NCI-H460 (cell line): ENCODE results near the gene PXDN. TPM values are rescaled to one million over a fixed set of nuclear protein-coding genes. Genes with fewer than 3 reads are reported as not detected.
"Not testable (repeated sequence)": the region's sequence is repeated elsewhere in the genome, so short reads cannot be mapped to it uniquely, and the experiment has no call there.

Experiments
- DNase-seq: peaks from one replicate; pipeline ENCODE4 v3.0.0-alpha.2; 2016; ENCODE audit warnings: low read depth; ENCODE audit errors: extremely low read depth
- total RNA-seq: library from RNA; depleted of rRNA; stranded (reverse); fragments of >200 nt; shearing (Covaris generic); gene quantifications from 2 replicates; pipeline ENCODE4 v1.2.3, GENCODE V29; 2014

The PXDN gene
- total RNA-seq, 1 experiment from 2014 or later: 25.1 TPM

DNA sequence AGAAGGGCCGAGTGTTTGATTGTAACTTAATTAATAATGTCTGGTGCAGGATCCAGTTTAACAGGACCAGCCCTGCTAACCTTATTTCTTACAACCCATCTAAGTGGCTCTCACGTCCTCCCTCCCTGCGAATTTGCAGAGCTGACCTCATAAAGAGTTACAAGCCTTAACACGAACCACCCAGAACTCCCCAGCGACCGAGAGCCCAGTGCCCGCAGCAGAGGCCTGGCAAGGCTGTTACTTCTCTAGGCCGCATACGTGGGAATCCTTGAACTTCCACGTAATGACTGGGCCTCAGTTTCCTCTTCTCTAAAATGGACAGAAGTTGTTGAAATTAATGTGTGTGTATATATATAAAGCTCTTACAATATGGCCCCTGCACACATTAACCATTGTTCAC, 55.5 kb downstream of the PXDN start:
- DNase-seq: no peak

DNA sequence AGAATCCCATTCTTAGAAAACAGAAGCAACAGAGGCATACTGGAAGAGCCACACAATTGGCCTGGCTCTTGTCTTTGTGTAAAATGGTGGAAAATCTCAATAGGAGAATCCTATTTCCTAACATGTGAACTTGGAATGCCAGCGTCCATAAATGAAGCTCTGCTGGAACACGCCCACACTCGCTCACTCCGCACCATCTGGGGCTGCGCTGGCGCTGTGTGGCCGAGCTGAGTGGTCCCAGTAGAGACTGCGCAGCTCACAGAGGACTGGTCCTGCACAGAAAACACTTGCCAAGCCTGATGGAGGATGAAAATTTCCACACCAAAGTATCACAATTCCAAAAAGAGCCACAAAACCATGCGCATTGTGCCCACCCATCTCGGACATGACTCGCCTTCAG, 56.2 kb downstream of the PXDN start:
- no peak for DNase-seq

- no peak for DNase-seq
Observed at GRCh38 chr2:1687254-1687653, 57.1 kb downstream of the PXDN start.

- no peak for DNase-seq
Observed at GRCh38 chr2:1686784-1687105, 57.6 kb downstream of the PXDN start.

DNA sequence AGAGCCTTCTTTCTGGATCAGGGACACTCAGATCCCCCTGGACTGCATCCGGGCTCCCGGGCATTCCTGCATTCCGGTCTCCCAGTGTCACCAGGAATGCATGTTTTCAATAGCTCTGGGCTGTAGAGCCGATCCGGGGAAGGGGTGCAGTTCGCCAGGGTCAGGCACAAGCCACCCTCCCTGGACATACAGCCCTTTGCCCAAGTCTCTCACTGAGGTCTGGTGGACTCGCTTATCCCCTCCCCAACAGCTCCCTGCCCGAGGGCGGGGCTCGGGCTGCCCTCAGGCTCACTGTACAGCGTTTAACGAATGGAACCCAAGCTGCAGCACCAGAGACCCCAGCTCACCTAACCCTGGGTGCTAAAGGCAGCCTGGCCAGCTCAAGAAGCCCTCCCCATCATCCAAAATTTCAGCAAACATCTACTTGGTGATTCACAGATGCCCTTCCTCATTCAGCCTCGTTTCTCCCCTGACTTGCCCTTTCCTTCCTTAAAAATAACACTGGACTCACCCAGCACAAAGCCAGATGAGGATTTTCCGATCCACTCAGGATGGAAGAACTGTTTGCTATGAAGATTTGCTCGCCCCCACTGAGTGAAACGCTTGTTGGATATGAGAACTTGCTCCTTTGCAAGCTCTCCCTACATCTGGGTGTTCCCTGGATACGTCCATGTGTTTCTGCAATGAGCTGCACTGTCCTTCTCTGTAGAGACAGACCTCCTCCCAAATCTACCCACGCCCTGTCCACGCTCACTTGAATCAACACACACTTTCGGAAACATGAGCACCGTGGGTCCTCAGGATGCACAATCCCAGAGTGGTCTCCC, 58.1 kb downstream of the PXDN start:
- DNase-seq: no peak

GRCh38 chr2:1685078-1685956, 59.0 kb downstream of the PXDN start:
- DNase-seq: no peak

DNA sequence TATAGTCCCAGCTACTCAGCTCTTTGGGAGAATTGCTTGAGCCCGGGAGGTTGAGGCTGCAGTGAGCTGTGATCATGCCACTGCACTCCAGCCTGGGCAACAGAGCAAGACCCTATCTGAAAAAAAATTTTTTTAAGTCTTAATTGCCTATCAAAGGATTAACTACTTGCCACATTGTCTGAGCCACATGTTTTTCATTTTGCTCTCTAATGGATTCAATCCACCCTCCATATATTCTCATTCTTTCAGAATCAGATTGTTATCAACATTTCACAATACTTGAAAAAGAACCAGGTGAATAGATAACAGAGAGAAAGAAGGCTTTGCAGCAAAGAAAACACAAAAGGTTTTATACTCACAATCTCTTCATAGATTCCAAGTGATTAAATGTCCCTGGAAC, 61.0 kb downstream of the PXDN start:
- no peak for DNase-seq

GRCh38 chr2:1682181-1682440, 62.2 kb downstream of the PXDN start:
- DNase-seq: no peak

GRCh38 chr2:1681323-1682180, 62.8 kb downstream of the PXDN start:
- no peak for DNase-seq

GRCh38 chr2:1681017-1681318, 63.3 kb downstream of the PXDN start:
- no peak for DNase-seq

DNA sequence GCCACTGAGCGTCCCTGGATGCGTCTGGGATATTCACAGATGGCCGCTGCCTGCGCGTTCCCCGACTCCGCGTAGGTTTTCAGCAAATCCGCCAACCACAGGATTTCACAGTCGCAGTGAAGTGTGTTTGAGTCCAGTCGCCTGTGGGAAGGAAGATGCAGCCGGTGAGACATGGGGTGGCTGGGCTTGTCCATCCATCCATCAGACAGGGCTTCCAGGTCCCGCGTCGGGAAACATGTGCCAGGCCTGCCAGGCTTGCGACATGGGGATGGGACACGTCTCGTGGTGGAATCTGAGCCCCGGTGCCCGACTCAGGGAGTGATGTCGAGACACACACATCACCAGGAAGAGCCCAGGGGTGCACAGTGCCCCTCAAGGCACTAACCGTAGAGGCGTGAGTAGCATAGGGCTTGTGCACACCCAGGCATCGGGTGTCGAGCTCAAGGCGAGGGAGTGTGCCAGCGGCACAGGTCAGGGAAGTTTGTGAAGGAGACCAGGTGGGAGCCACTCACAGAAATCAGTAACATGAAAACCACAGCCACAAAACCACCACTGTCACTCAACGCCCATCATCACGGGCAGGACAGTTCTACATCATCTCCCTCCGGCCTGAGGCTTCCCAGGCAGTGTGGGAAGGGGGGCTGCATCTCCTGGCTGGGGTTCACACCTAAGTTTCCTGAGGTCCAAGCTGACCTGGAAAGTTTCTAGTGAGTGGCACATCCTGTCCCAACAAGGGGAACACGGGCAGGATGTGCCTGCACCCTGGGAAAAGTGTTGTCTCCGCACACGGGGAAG, 63.9 kb downstream of the PXDN start:
- DNase-seq: no peak

DNA sequence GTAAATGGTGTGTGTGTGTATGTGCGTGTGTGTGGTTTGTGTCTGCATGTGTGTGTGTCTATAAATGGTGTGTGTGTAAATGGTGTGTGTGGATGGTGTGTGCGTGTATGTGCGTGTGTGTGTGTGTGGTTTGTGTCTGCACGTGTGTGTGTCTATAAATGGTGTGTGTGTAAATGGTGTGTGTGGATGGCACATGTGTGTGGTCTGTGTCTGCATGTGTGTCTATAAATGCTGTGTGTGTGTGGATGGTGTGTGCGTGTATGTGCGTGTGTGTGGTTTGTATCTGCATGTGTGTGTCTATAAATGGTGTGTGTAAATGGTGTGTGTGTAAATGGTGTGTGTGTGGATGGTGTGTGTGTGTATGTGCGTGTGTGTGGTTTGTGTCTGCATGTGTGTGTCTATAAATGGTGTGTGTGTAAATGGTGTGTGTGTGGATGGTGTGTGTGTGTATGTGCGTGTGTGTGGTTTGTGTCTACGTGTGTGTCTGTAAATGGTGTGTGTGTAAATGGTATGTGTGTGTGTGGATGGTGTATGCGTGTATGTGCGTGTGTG, 64.8 kb downstream of the PXDN start:
- DNase-seq: not testable (repeated sequence)

DNA sequence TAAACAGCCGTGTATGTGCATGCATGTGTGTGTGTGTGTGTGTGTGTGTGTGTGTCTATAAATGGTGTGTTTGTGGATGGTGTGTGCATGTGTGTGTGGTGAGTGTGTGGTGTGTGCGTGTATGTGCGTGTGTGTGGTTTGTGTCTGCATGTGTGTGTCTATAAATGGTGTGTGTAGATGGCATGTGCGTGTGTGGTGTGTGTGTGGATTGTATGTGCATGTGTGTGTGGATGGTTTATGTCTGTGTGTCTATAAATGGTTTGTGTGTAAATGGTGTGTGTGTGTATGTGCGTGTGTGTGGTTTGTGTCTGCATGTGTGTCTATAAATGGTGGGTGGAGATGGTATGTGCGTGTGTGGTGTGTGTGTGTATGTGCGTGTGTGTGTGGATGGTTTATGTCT, 65.2 kb downstream of the PXDN start:
- not testable (repeated sequence) for DNase-seq

DNA sequence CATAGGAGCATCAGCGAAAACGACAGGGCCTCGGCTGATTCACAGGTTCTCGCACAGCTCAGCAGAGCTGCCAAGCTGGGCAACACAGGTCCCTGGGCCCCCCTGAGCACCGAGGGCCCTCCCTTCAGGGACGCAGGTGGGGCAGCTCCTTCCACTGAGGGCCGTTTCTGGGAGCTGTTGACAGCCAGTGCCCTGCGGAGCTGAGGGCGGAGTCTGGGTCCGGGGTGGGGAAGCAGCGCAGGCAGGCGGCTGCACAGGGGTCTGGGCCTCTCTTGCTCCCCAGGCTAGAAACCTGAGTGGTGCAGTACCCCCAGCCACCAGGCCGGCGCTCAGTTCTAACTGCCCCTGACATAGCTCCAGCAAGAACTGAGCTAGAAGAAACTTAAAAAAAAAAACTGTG, 65.7 kb downstream of the PXDN start:
- DNase-seq: no peak

- DNase-seq: no peak
Observed at GRCh38 chr2:1677821-1678165, 66.5 kb downstream of the PXDN start.

DNA sequence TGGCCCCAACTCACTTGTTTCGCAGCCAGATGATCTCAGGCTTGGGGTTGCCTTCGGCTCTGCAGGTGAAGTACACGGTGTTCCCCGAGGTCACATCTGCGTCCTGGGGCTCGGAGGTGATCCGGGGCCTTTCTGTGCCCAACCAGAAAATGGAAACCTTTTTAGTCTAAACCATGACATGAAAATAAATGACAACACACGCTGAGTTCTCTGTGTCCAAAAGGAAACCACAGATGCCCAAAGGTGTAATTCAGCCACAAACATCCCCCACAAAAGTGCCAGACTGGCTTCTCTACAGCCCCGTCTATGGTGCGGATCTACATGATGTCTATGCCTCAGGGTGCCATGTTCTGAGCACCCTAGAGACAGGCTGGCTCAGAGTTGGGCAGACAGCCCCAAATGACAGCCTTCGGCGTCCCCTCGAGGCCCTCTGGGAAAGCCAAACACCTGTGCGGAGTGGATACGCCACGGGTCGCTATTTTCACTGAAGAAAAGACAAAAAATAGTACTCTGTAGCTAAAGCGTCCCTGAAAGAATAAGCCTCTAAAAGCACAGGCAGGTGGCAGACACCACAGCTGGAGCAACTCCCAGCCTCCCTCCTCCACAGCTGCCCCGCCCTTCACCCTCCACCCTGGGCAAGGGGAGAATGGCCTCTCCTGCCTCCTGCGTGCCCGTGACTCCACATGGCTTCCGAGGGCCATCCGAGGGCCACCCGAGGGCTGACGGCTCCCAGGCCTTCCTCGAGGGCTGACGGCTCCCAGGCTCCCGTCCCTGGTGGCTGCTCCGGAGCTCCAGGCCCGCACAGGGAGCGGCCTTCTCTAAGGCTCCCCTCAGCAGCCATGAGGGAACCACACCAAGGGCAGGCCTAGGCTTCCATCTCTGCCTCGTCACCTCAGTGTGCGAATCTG, 67.1 kb downstream of the PXDN start:
- no peak for DNase-seq

DNA sequence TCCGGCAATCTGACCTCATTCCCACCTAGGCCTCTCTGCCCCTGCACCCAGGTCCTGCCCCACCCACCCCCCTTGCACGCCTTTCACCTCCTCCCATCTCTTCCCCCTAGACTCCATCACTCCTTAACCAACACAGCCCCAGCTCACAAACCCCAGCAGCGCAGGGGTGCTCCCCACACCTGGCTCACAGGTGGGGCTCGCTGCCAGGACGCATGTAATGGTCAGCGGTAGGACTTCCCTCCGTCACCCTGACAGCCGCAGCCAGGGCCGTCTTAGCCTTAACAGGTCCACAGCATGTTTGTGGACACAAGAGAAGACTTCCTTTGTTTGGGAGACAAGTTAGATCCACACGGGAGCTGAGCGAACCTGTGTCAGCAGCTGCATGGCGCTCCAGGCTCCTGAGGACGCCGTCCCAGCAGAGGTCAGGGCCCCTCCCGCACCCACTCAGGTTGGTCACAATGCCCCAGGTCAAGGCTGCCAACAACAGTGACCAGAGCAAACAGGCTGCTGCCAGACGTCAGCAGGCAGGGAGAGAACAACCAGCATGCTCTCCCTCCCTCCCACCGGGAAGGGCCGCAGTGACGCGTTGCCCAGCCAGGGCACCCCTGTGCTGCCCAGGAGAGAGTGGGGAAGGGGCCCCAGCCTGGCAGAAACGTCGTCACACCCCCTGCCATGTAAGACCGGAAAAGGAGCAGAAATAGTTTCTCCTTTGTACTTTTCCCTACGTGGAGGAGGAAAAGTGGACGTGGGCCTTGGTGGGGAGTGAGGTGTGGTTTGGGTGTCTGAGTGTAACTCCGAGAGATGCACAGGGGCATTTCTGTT, 68.0 kb downstream of the PXDN start:
- no peak for DNase-seq

DNA sequence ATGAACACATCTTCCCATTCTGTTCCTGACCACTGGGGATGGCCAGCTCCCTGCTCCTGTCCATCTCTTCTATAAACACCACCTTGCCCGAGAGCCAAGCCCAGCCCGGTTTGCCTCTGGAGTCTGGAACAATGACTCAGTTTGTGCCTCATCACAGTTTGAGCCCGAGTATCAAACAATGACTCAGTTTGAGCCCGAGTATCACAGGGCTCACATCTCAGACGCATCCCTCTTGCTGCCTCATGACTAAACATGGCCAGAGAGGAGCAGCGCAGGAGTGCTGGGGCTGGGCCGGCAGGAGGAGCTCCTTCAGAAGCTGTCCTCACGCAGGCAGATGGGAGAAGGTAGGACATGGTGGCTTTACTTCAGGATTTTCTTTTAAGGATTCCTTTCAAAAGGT, 68.7 kb downstream of the PXDN start:
- DNase-seq: peak; percentile 47
